Measurements from ENCODE around the gene OCA2. TPM values are rescaled to one million over a fixed set of nuclear protein-coding genes. Genes with fewer than 3 reads are reported as not detected.

Gene OCA2
- polyA plus RNA-seq, 1 donor from 2014 or later, result 0.97 TPM

DNA sequence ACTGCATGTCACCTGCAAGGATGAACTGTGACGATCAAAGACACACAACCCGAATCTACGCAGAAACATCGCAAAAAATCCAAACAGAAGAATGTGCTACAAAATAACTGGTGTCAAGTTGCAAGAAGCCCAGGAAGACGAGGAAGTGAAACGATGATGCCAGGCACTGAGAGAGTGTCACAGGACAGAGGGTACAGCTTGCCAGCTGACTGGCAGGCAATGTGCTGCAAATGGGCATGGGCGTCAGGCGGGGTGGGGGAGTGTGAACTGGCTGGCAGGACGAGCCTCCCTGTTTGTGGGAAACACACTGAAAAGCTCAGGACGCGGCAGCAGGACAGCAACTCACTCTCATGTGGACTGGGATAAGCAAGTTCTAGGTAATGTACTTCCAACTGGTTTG is 28.9 kb upstream of the OCA2 start:
- H3K36me3 ChIP-seq (ENCODE audit: insufficient read depth, low read length), result no peaks in the 10 kb centered on the region
- no peaks in the 10 kb centered on the region for H3K9me2 ChIP-seq (ENCODE audit: insufficient read depth, low read length)
- H3K9me3 ChIP-seq (ENCODE audit: low read length), result no peaks in the 10 kb centered on the region
- no peak overlapping the region for H2AFZ ChIP-seq (ENCODE audit: low read depth, low read length)
- H3K27ac ChIP-seq (ENCODE audit: low read length), result no peak overlapping the region
- no peaks in the 10 kb centered on the region for H4K20me1 ChIP-seq (ENCODE audit: insufficient read depth)
- no peaks in the 10 kb centered on the region for H3K27me3 ChIP-seq (ENCODE audit: insufficient read depth, low read depth, low read length)
- TF ChIP-seq TAF1 (IDR thresholded peaks at IDR 0.05; ENCODE audit: low read depth) (no peak), EZH2 (IDR thresholded peaks at IDR 0.05; ENCODE audit: borderline replicate concordance, insufficient read depth, low read length, poor library complexity, severe bottlenecking) (no peak), MXI1 (conservative IDR thresholded peaks at IDR 0.05; ENCODE audit: poor library complexity, severe bottlenecking) (no peak), POLR2AphosphoS5 (IDR thresholded peaks at IDR 0.05) (no peak), EP300 (conservative IDR thresholded peaks at IDR 0.05; ENCODE audit: poor library complexity, severe bottlenecking) (no peak), SMC3 (conservative IDR thresholded peaks at IDR 0.05; ENCODE audit: poor library complexity) (no peak), RAD21 (conservative IDR thresholded peaks at IDR 0.05) (no peak)
- TF ChIP-seq, protein P1, sequence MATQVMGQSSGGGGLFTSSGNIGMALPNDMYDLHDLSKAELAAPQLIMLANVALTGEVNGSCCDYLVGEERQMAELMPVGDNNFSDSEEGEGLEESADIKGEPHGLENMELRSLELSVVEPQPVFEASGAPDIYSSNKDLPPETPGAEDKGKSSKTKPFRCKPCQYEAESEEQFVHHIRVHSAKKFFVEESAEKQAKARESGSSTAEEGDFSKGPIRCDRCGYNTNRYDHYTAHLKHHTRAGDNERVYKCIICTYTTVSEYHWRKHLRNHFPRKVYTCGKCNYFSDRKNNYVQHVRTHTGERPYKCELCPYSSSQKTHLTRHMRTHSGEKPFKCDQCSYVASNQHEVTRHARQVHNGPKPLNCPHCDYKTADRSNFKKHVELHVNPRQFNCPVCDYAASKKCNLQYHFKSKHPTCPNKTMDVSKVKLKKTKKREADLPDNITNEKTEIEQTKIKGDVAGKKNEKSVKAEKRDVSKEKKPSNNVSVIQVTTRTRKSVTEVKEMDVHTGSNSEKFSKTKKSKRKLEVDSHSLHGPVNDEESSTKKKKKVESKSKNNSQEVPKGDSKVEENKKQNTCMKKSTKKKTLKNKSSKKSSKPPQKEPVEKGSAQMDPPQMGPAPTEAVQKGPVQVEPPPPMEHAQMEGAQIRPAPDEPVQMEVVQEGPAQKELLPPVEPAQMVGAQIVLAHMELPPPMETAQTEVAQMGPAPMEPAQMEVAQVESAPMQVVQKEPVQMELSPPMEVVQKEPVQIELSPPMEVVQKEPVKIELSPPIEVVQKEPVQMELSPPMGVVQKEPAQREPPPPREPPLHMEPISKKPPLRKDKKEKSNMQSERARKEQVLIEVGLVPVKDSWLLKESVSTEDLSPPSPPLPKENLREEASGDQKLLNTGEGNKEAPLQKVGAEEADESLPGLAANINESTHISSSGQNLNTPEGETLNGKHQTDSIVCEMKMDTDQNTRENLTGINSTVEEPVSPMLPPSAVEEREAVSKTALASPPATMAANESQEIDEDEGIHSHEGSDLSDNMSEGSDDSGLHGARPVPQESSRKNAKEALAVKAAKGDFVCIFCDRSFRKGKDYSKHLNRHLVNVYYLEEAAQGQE (IDR thresholded peaks at IDR 0.05; ENCODE audit: borderline replicate concordance), result no peak
- TF ChIP-seq, protein P2, sequence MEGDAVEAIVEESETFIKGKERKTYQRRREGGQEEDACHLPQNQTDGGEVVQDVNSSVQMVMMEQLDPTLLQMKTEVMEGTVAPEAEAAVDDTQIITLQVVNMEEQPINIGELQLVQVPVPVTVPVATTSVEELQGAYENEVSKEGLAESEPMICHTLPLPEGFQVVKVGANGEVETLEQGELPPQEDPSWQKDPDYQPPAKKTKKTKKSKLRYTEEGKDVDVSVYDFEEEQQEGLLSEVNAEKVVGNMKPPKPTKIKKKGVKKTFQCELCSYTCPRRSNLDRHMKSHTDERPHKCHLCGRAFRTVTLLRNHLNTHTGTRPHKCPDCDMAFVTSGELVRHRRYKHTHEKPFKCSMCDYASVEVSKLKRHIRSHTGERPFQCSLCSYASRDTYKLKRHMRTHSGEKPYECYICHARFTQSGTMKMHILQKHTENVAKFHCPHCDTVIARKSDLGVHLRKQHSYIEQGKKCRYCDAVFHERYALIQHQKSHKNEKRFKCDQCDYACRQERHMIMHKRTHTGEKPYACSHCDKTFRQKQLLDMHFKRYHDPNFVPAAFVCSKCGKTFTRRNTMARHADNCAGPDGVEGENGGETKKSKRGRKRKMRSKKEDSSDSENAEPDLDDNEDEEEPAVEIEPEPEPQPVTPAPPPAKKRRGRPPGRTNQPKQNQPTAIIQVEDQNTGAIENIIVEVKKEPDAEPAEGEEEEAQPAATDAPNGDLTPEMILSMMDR (IDR thresholded peaks at IDR 0.05; ENCODE audit: poor library complexity, severe bottlenecking), result no peak
- H3K4me3 ChIP-seq (ENCODE audit: low read length), result no peak overlapping the region
- no peak overlapping the region for H3K9ac ChIP-seq (ENCODE audit: low read length)
- H3F3A ChIP-seq (ENCODE audit: insufficient read depth, low read length, poor library complexity, severe bottlenecking), result no peaks in the 10 kb centered on the region
- H3K79me2 ChIP-seq (replicated peaks; ENCODE audit: insufficient read depth, low read length), result no peaks in the 10 kb centered on the region
- no peak overlapping the region for H3K4me2 ChIP-seq (ENCODE audit: low read length)

DNA sequence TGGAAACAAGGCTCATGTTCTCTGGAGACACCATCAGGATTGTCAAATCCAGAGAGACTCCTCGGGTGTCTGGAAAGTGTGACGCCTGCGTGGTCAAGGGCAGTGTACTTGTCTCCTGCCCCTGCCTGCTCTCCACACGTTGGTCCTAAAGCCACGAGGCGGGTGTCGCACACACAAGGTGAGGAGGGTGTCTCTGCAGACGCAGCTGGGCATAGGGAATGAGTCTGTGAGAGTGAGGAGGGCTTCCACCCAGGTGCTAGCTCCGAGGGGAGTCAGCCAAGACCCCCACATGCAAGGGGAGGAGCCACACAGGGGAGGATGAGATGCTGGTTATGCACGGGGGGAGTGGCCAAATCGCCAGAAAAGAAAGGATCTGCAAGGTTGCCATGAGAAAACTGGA is 27.9 kb upstream of the OCA2 start:
- H4K20me1 ChIP-seq (ENCODE audit: insufficient read depth), result no peaks in the 10 kb centered on the region
- H3K9me2 ChIP-seq (ENCODE audit: insufficient read depth, low read length), result no peaks in the 10 kb centered on the region
- no peaks in the 10 kb centered on the region for H3K27me3 ChIP-seq (ENCODE audit: insufficient read depth, low read depth, low read length)
- H3K9me3 ChIP-seq (ENCODE audit: low read length), result no peaks in the 10 kb centered on the region
- no peak overlapping the region for H3K4me2 ChIP-seq (ENCODE audit: low read length)
- no peaks in the 10 kb centered on the region for H3K79me2 ChIP-seq (replicated peaks; ENCODE audit: insufficient read depth, low read length)
- TF ChIP-seq POLR2AphosphoS5 (IDR thresholded peaks at IDR 0.05) (no peak), TAF1 (IDR thresholded peaks at IDR 0.05; ENCODE audit: low read depth) (no peak), SMC3 (conservative IDR thresholded peaks at IDR 0.05; ENCODE audit: poor library complexity) (no peak), MXI1 (conservative IDR thresholded peaks at IDR 0.05; ENCODE audit: poor library complexity, severe bottlenecking) (no peak), EZH2 (IDR thresholded peaks at IDR 0.05; ENCODE audit: borderline replicate concordance, insufficient read depth, low read length, poor library complexity, severe bottlenecking) (no peak), RAD21 (conservative IDR thresholded peaks at IDR 0.05) (no peak), EP300 (conservative IDR thresholded peaks at IDR 0.05; ENCODE audit: poor library complexity, severe bottlenecking) (no peak)
- TF ChIP-seq, protein P1 (IDR thresholded peaks at IDR 0.05; ENCODE audit: borderline replicate concordance), result no peak
- TF ChIP-seq, protein P2 (IDR thresholded peaks at IDR 0.05; ENCODE audit: poor library complexity, severe bottlenecking), result no peak
- H3K36me3 ChIP-seq (ENCODE audit: insufficient read depth, low read length), result no peaks in the 10 kb centered on the region
- H2AFZ ChIP-seq (ENCODE audit: low read depth, low read length), result no peak overlapping the region
- H3K4me3 ChIP-seq (ENCODE audit: low read length), result no peak overlapping the region
- H3K9ac ChIP-seq (ENCODE audit: low read length), result no peak overlapping the region
- H3F3A ChIP-seq (ENCODE audit: insufficient read depth, low read length, poor library complexity, severe bottlenecking), result no peaks in the 10 kb centered on the region
- H3K27ac ChIP-seq (ENCODE audit: low read length), result no peak overlapping the region

Data from neural cell (in vitro differentiated cells).